ENCODE results near the gene LIPA. TPM values are rescaled to one million over a fixed set of nuclear protein-coding genes. Genes with fewer than 3 reads are reported as not detected.
"Not testable (repeated sequence)": the region's sequence is repeated elsewhere in the genome, so short reads cannot be mapped to it uniquely, and the experiment has no call there.

LIPA gene
- total RNA-seq, 1 donor from 2014 or later = 27.7 TPM

DNA sequence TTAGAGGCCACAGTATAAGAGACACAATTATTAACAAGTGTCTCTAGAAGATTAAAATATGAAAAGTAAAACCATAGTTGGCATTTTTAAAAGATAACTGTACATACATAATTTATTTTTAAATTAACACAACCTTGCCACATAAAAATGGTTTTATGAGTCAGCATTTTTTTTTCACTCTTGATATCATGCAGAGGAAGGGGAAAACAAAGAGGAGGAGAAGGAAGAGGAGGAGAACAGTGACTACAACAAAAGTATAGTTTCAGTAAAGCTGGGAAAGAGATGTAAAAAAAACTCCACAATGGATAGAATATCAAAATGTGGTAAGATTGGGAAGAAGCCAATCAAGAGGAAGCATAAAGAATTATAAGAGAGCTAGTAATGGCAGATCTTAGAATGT is 78.5 kb downstream of the LIPA start:
- intact Hi-C loops (cut with DNase I) = no loop called here
- Histone ChIP-seq H3K4me3 (no peak overlapping the region), H3K36me3 (no peaks in the 10 kb centered on the region), H3K27me3 (no peaks in the 10 kb centered on the region), H3K4me1 (no peaks in the 10 kb centered on the region), H3K9me3 (no peaks in the 10 kb centered on the region), H3K27ac (no peak overlapping the region)
- no peak for DNase-seq (ENCODE audit: extremely low spot score in 2 of 2)
- no peak for TF ChIP-seq POLR2AphosphoS5 (IDR thresholded peaks at IDR 0.05; ENCODE audit: insufficient read depth in 1 of 2, low read depth in 1 of 2)
- TF ChIP-seq, protein P1, sequence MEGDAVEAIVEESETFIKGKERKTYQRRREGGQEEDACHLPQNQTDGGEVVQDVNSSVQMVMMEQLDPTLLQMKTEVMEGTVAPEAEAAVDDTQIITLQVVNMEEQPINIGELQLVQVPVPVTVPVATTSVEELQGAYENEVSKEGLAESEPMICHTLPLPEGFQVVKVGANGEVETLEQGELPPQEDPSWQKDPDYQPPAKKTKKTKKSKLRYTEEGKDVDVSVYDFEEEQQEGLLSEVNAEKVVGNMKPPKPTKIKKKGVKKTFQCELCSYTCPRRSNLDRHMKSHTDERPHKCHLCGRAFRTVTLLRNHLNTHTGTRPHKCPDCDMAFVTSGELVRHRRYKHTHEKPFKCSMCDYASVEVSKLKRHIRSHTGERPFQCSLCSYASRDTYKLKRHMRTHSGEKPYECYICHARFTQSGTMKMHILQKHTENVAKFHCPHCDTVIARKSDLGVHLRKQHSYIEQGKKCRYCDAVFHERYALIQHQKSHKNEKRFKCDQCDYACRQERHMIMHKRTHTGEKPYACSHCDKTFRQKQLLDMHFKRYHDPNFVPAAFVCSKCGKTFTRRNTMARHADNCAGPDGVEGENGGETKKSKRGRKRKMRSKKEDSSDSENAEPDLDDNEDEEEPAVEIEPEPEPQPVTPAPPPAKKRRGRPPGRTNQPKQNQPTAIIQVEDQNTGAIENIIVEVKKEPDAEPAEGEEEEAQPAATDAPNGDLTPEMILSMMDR (IDR thresholded peaks at IDR 0.05) = no peak
- TF ChIP-seq POLR2A (IDR thresholded peaks at IDR 0.05) = no peak

DNA sequence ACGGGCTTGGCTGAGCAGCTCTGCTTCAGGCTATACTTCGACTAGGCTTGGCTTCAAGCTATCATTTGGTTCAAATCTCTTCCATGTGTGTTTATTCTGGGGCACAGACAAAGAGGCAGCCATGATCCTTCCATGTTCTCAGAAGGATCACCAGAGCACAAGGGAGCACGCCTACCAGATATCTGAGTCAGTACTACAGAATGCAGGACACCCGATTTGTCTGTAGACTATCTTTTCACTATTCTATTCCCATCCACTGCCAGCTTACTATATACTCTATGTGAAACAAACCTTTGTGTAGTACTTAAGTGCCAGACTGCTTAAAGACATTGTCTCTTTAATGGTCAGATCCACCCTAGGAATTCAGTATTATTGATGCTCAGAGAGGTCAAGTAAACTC is 79.6 kb downstream of the LIPA start:
- no peak overlapping the region for H3K27ac ChIP-seq
- TF ChIP-seq POLR2AphosphoS5 (IDR thresholded peaks at IDR 0.05; ENCODE audit: insufficient read depth in 1 of 2, low read depth in 1 of 2) (no peak), POLR2A (IDR thresholded peaks at IDR 0.05) (no peak)
- TF ChIP-seq, protein P1 (IDR thresholded peaks at IDR 0.05) = no peak
- intact Hi-C loops (cut with DNase I) = no loop called here
- no peaks in the 10 kb centered on the region for H3K9me3 ChIP-seq
- peaks cover 6% of the 10 kb centered on the region for H3K4me1 ChIP-seq
- H3K4me3 ChIP-seq = no peak overlapping the region
- H3K27me3 ChIP-seq = no peaks in the 10 kb centered on the region
- no peak for DNase-seq (ENCODE audit: extremely low spot score in 2 of 2)
- H3K36me3 ChIP-seq = no peaks in the 10 kb centered on the region

DNA sequence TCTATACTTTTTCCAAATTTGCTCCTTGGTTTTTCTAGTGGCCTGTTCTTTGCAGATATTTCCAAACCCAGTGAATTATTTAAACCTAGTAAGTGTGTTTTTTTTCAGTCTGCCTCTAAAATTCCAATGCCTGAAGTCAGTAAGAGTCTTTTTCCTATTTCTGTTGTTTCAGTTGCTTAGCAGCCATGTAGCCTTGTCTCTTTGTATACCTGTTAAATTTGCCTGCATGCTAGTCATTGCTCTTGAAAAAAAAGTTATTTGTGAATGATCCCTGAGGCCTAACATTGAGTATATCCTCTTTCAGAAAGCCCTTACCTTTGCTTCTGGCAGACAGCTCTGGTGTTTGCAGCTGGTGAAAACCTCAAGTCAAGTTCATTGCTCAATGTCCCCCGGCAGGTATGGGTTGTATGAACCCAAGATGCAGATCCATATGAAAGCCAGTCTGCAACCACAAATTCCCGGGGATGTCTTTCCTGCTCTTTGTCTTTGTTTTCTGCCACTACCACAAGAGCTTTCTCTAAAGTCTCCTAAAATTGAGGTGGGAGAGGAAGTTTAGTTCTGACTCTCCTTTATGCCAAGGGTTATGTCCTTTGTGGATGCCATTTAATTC is 80.2 kb downstream of the LIPA start:
- no peaks in the 10 kb centered on the region for H3K36me3 ChIP-seq
- H3K27ac ChIP-seq = no peak overlapping the region
- H3K4me1 ChIP-seq = peaks cover 6% of the 10 kb centered on the region
- no peaks in the 10 kb centered on the region for H3K9me3 ChIP-seq
- no peak overlapping the region for H3K4me3 ChIP-seq
- H3K27me3 ChIP-seq = no peaks in the 10 kb centered on the region
- TF ChIP-seq POLR2A (IDR thresholded peaks at IDR 0.05) (no peak), POLR2AphosphoS5 (IDR thresholded peaks at IDR 0.05; ENCODE audit: insufficient read depth in 1 of 2, low read depth in 1 of 2) (no peak)
- TF ChIP-seq, protein P1 (IDR thresholded peaks at IDR 0.05) = no peak
- intact Hi-C loops (cut with DNase I) = no loop called here
- no peak for DNase-seq (ENCODE audit: extremely low spot score in 2 of 2)

DNA sequence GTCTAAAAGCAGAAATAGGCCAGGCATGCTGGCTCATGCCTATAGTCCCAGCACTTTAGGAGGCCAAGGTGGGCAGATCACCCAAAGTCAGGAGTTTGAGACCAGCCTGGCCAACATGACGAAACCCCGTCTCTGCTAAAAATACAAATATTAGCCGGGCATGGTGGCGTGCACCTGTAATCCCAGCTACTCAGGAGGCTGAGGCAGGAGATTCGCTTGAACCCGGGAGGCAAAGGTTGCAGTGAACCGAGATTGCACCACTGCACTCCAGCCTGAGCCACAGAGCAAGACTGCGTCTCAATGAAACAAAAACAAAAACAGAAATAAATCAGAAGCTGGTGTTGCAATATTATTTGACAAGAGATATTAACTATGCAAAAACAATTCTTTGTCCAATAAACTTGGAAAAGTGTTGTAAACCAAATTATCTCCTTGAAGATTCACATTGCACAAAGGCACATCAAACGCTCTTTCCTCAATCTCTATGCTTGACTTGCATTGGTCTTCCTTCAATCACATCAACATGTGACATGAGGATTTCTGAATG is 83.1 kb downstream of the LIPA start:
- H3K27ac ChIP-seq; intact Hi-C loops (cut with DNase I); DNase-seq (ENCODE audit: extremely low spot score in 2 of 2): not testable (repeated sequence)

DNA sequence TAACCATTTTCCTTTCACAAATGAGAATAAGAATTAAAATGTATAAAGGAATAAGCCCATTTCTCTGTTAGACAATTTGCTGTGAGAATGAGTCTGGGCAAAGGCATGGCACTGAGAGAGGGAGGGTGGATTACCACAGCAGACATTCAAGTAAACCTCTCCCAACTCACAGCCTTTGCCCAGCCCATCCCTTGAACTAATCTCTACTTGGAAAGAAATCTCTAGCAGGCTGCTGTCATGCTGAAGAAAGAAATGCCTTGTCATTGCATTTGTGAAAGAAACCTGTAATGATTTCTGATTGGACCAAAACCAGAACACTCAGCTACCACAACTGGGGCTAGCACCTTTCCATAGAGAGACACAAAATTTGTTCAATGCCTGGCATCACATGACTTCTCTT is 83.7 kb downstream of the LIPA start:
- intact Hi-C loops (cut with DNase I) = no loop called here
- peaks cover 20% of the 10 kb centered on the region for H3K4me1 ChIP-seq
- H3K36me3 ChIP-seq = no peaks in the 10 kb centered on the region
- H3K4me3 ChIP-seq = no peak overlapping the region
- H3K9me3 ChIP-seq = no peaks in the 10 kb centered on the region
- H3K27ac ChIP-seq = no peak overlapping the region
- no peak for DNase-seq (ENCODE audit: extremely low spot score in 2 of 2)
- TF ChIP-seq POLR2A (IDR thresholded peaks at IDR 0.05) (no peak), POLR2AphosphoS5 (IDR thresholded peaks at IDR 0.05; ENCODE audit: insufficient read depth in 1 of 2, low read depth in 1 of 2) (peak in 1 of 2 donors; percentile 38)
- TF ChIP-seq, protein P1 (IDR thresholded peaks at IDR 0.05) = no peak
- H3K27me3 ChIP-seq = no peaks in the 10 kb centered on the region

More for the DNA sequence above, 83.1 kb downstream of the LIPA start:
- H3K9me3 ChIP-seq, H3K4me3 ChIP-seq, H3K36me3 ChIP-seq, H3K27me3 ChIP-seq: not testable (repeated sequence)
- peaks cover 16% of the 10 kb centered on the region for H3K4me1 ChIP-seq

All from vagina (tissue), 2 donors.